ES-I3 (cell line): ENCODE measurements around the gene DPM1.

Source experiments
- H3K36me3 ChIP-seq: 2 replicates; pipeline ENCODE4 v1.6.1; 2013; ENCODE audit warnings: mild to moderate bottlenecking, low read length, control low read depth, moderate library complexity; ENCODE audit not compliant: insufficient read depth
- H3K4me1 ChIP-seq: 2 replicates; pipeline ENCODE4 v1.6.1; 2013; ENCODE audit warnings: mild to moderate bottlenecking, control low read depth, low read length; ENCODE audit not compliant: insufficient read depth
- H3K9ac ChIP-seq: 2 replicates; pipeline ENCODE4 v1.6.1; 2013; ENCODE audit warnings: low read depth, mild to moderate bottlenecking, low read length, moderate library complexity
- H3K9me3 ChIP-seq: 2 replicates; pipeline ENCODE4 v1.6.1; 2013; ENCODE audit warnings: mild to moderate bottlenecking, low read length, moderate library complexity; ENCODE audit not compliant: control insufficient read depth, insufficient read depth

The DPM1 gene

GRCh38 chr20:50911716-50912115 is 46.6 kb downstream of the DPM1 start:
- H3K9me3 ChIP-seq = no peaks in the 10 kb centered on the region
- H3K36me3 ChIP-seq = peaks cover 6% of the 10 kb centered on the region; the same call in 1 of the 2 replicates
- H3K9ac ChIP-seq = no peak overlapping the region
- H3K4me1 ChIP-seq = 0 out of 2 replicates have a peak, but pooled peaks cover 11% of the 10 kb centered on the region

GRCh38 chr20:50911030-50911429 is 47.3 kb downstream of the DPM1 start:
- 0 out of 2 replicates have a peak, but pooled peaks cover 11% of the 10 kb centered on the region for H3K4me1 ChIP-seq
- peaks cover 6% of the 10 kb centered on the region; the same call in 1 of the 2 replicates for H3K36me3 ChIP-seq

GRCh38 chr20:50909413-50909812 is 48.9 kb downstream of the DPM1 start:
- no peaks in the 10 kb centered on the region for H3K9me3 ChIP-seq
- peaks cover 4% of the 10 kb centered on the region; the same call in 1 of the 2 replicates for H3K36me3 ChIP-seq
- H3K4me1 ChIP-seq = 0 out of 2 replicates have a peak, but pooled peaks cover 9% of the 10 kb centered on the region

More at GRCh38 chr20:50911030-50911429, 47.3 kb downstream of the DPM1 start:
- H3K9me3 ChIP-seq = no peaks in the 10 kb centered on the region
- H3K9ac ChIP-seq = no peak overlapping the region

GRCh38 chr20:50904067-50904570 is 54.2 kb downstream of the DPM1 start:
- H3K9ac ChIP-seq = no peak overlapping the region
- H3K9me3 ChIP-seq = no peaks in the 10 kb centered on the region
- H3K4me1 ChIP-seq = no peaks in the 10 kb centered on the region
- H3K36me3 ChIP-seq = peaks cover 11% of the 10 kb centered on the region

More at GRCh38 chr20:50909413-50909812, 48.9 kb downstream of the DPM1 start:
- no peak overlapping the region for H3K9ac ChIP-seq

DNA sequence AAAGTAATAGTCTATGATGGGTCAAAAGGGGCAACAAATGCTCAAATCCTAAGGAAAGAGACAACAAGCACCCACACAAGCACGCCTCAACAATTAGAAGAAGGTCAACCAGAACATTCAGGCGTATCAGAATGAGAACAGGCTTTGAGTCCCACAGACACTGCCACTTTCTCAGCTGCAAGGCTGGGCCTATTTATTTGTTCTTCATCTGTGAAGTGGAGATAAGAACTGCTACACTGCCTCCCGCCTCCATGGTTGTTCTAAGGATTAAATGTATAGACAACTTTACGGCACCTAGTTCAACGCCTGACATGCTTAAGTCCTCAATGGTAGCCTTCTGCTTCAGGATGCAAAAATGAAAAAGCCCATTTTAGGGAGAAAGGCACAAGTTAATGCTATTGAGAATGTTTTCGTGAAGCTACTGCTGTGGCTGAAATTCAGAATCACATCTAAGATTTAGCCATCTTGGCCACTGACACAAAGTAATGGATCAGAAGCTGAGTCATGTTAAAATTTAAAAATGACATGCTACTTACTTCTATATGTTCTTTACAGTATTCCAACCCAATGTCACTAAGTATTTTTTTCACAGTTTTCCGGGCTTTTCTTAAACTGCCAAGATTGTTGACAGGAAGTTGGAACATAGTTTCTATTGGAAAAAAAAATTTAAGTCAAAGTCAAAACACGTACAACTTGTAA is 54.8 kb downstream of the DPM1 start:
- Histone ChIP-seq H3K4me1 (no peaks in the 10 kb centered on the region), H3K36me3 (peaks cover 16% of the 10 kb centered on the region), H3K9me3 (no peaks in the 10 kb centered on the region), H3K9ac (no peak overlapping the region)

DNA sequence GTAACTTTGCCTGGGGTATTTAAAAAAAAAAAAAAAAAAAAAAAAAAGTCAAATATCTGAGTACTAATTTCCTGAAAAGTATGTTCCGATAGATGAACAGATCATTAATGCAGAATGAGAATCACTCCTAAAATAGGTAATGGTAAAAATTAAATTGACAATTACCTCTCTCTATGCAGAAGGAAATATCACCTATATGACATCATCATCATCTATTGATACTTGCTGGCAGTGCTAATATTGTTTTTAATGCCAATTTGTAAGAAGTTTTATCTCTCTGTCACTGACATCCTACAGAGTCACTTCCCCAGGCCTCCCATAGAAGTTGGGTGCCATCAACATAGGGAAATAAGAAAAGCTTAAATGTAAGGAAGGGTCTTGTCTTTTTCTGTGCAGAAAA is 57.0 kb downstream of the DPM1 start:
- no peaks in the 10 kb centered on the region for H3K9me3 ChIP-seq
- H3K9ac ChIP-seq = no peak overlapping the region
- peaks cover 23% of the 10 kb centered on the region for H3K36me3 ChIP-seq
- H3K4me1 ChIP-seq = no peaks in the 10 kb centered on the region

DNA sequence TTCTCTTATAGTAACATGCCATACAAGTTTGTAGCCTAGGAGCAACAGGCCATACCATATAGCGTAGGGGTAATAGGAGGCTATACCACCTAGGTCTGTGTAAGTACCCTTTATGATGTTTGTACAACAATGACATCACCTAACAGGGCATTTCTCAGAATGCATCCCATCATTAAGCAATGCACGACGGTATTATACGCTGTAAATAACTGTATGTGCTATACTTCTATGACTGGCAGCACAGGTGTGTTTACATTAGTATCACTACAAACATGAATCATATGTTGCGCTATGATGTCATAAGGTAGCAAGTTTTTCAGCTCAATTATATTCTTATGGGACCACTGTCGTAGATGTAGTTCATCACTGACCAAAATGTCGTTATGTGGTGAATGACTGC is 58.1 kb downstream of the DPM1 start:
- Histone ChIP-seq H3K9ac (no peak overlapping the region), H3K36me3 (peaks cover 25% of the 10 kb centered on the region), H3K9me3 (no peaks in the 10 kb centered on the region)

DNA sequence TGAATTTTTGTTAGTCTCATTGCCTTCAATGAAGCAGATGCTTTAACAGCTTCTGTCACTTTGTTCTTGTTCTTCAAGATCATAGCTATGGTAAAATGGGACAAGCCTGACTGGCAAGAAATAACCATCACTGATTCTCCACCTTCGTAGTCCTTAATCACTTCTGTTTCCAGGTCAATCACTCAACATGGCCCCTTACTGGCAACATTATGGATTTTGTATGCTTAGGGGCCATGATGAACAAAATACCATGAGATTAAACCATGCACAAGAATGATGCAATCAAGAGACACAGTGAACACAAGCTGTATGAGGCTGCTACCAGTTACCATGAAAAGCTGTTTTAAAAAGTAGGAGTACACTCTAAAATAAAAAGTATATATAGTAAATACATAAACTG is 59.9 kb downstream of the DPM1 start:
- Histone ChIP-seq H3K9me3 (no peaks in the 10 kb centered on the region), H3K36me3 (peaks cover 37% of the 10 kb centered on the region), H3K4me1 (no peaks in the 10 kb centered on the region), H3K9ac (no peak overlapping the region)

More for the DNA sequence above, 58.1 kb downstream of the DPM1 start:
- H3K4me1 ChIP-seq = no peaks in the 10 kb centered on the region

- peaks cover 55% of the 10 kb centered on the region for H3K36me3 ChIP-seq
- H3K4me1 ChIP-seq = no peaks in the 10 kb centered on the region
- H3K9ac ChIP-seq = no peak overlapping the region
- no peaks in the 10 kb centered on the region for H3K9me3 ChIP-seq
Measured at GRCh38 chr20:50895111-50895830, 63.1 kb downstream of the DPM1 start.

GRCh38 chr20:50893620-50894019 is 64.7 kb downstream of the DPM1 start:
- Histone ChIP-seq H3K36me3 (peaks cover 54% of the 10 kb centered on the region), H3K4me1 (no peaks in the 10 kb centered on the region), H3K9ac (no peak overlapping the region), H3K9me3 (no peaks in the 10 kb centered on the region)

DNA sequence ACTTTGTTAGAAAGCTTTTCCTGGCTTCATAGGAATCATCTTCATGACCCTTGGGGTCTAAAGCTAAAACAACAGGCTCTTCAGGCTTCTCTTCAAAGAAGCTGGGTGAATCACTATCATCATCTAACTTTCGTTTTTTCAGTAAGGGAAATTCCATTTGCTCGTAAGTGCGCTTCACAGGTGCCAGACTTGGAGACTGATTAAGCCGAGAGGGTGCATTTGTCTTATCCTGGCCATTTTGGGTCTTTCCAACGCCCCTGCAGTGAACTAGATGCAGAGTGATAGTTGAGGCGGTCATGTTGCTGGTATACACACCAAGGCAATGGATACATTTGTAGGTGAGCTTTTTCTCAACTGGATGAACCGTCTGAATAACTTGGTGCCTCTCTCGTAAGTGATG is 65.9 kb downstream of the DPM1 start:
- Histone ChIP-seq H3K4me1 (no peaks in the 10 kb centered on the region), H3K36me3 (peaks cover 47% of the 10 kb centered on the region), H3K9ac (no peak overlapping the region), H3K9me3 (no peaks in the 10 kb centered on the region)

DNA sequence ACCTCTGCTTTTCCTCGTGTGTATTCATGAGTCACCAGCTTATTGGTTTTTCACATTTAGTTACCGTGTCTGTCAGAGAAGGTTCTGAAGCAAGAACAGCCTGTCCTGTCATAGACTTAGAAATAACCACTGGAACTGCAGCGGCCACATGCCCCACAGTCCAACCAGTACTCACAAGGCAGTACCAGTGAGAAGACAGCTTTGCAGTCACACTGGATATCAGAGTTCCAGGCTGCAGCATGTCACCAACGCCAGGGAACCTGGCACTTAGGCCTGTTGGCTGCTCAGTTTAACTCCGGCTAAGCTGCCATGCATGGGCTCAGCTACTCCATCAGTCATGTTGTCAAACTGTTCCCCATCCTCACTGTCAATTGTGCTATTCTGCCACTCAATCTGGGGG is 67.2 kb downstream of the DPM1 start:
- H3K9me3 ChIP-seq = no peaks in the 10 kb centered on the region
- H3K9ac ChIP-seq = no peak overlapping the region
- no peaks in the 10 kb centered on the region for H3K4me1 ChIP-seq
- peaks cover 47% of the 10 kb centered on the region for H3K36me3 ChIP-seq

GRCh38 chr20:50887576-50887975 is 70.8 kb downstream of the DPM1 start:
- H3K4me1 ChIP-seq = no peaks in the 10 kb centered on the region
- H3K36me3 ChIP-seq = peaks cover 25% of the 10 kb centered on the region
- H3K9ac ChIP-seq = no peak overlapping the region
- H3K9me3 ChIP-seq = no peaks in the 10 kb centered on the region

DNA sequence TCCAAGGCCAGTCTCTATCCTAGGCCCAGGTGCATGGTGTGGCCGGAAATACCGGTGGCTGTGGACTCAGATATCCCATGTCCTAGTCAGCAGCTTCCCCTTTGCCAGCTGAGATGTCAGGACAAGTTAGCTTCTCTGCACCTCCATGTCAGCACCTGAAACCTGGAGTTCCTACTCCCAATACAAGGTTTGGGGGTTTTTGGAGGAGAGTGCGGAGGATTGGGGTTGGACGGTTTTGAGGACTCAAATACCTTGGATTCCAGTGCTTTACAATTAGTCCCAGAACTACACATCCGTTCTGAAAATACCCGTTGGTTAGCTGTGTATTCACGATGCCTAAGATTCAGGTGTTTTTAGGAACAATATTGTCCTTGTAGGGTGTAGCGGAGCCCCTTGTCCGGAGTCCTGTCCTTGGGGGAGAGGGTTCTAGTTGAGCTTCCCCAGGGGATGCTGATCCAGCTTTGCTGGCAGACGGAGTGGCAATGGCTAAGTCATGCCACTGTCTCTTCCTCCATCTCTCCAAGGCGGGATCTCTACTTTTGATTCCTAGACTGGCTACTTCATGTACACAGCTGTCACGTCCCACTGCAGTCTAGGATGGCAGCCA is 72.0 kb downstream of the DPM1 start:
- no peak overlapping the region for H3K9ac ChIP-seq
- no peaks in the 10 kb centered on the region for H3K4me1 ChIP-seq
- H3K9me3 ChIP-seq = no peaks in the 10 kb centered on the region
- peaks cover 14% of the 10 kb centered on the region for H3K36me3 ChIP-seq
